ENCODE data around the gene MICAL3.
"Not testable (repeated sequence)": the region's sequence is repeated elsewhere in the genome, so short reads cannot be mapped to it uniquely, and the experiment has no call there.

The MICAL3 gene

DNA sequence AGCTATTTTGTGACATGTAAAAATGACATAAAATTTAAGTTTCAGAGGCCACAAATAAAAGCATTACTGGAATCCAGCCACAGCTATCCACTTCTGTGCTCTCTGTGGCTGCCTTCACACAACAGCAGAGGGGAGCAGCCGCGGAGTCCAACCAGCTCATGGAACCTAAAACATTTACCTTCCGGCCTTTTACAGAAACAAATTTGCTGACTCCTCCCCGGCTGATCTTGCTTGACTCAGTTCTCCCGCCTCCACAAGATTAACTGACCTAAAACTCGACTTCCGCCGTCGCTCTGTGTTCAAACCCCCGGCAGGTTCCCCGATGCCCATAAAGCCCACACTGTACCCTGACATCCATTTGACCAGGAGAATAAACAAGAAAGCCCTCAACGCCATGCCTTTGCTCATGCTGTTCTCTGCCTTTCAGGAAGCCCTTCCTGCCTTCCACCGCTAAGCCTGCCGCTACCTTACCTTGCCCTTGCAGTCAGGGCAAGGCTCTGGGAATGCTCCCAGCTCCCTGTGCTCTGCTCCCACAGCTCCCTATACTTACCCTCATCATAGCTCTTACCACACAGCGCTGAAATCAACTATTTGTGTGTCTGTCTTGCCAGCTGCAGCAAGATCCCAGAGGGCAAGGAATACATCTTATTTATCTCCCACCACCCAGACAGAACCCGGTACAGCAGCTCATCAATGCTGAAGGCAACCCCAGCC lies 35.4 kb downstream of the MICAL3 start:
- TF ChIP-seq ZFP30 (CRISPR knock-in tag; IDR thresholded peaks at IDR 0.05) (no peak), CREB5 (CRISPR knock-in tag; IDR thresholded peaks at IDR 0.05; ENCODE audit: low read depth) (no peak), SNAI2 (CRISPR knock-in tag; IDR thresholded peaks at IDR 0.05) (no peak), ZNF565 (CRISPR knock-in tag; conservative IDR thresholded peaks at IDR 0.05; ENCODE audit: low read depth) (no peak), ZNF70 (CRISPR knock-in tag; IDR thresholded peaks at IDR 0.05) (no peak)
- no peak for ATAC-seq

DNA sequence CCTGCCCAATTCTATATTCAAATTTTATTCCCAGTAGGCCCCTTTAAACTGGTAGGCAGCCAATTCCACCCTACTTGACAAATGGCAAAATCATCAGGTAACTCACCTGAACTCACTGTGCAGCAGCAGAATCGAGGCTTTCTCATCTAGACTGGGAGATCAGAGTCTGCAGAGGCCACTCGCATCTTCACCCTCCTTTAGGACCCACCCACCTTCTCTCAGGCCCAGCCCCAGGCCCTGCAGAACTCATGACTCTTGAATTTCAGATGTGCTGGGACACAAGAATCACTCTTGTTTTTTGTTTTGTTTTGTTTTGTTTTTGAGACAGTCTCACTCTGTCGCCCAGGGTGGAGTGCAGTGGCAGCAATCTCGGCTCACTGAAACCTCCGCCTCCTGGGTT lies 38.8 kb downstream of the MICAL3 start:
- no peak for ATAC-seq
- no peak for TF ChIP-seq ZNF565 (CRISPR knock-in tag; conservative IDR thresholded peaks at IDR 0.05; ENCODE audit: low read depth)
- TF ChIP-seq ZFP30 (CRISPR knock-in tag; IDR thresholded peaks at IDR 0.05), result no peak

- not testable (repeated sequence) for ATAC-seq
These were observed 39.3 kb downstream of the MICAL3 start for GRCh38 chr22:17985071-17985470.

DNA sequence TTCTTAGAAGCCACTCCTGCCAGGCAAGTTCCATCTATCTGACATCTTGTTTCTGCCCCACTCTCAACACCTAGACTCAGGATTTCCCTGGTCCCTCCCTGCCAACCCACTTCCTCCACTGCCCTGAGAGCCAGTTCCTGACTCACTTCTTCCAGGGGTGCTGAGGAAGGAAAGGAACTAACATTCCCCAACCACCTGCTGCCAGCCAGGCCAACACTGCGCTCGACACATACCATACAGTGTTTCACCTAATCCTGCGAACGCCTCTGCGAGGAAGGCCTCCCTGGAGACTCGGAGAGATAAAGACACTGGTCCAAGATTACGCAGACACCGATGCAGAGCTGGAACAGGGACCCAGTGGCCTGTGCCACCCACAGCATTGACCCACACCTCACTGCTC lies 40.2 kb downstream of the MICAL3 start:
- TF ChIP-seq, protein P1, sequence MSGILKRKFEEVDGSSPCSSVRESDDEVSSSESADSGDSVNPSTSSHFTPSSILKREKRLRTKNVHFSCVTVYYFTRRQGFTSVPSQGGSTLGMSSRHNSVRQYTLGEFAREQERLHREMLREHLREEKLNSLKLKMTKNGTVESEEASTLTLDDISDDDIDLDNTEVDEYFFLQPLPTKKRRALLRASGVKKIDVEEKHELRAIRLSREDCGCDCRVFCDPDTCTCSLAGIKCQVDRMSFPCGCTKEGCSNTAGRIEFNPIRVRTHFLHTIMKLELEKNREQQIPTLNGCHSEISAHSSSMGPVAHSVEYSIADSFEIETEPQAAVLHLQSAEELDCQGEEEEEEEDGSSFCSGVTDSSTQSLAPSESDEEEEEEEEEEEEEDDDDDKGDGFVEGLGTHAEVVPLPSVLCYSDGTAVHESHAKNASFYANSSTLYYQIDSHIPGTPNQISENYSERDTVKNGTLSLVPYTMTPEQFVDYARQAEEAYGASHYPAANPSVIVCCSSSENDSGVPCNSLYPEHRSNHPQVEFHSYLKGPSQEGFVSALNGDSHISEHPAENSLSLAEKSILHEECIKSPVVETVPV (CRISPR knock-in tag; IDR thresholded peaks at IDR 0.05), result no peak
- no peak for TF ChIP-seq TCF4 (CRISPR knock-in tag; IDR thresholded peaks at IDR 0.05; ENCODE audit: borderline replicate concordance)
- no peak for TF ChIP-seq RARB (CRISPR knock-in tag; IDR thresholded peaks at IDR 0.05)
- TF ChIP-seq ESRRG (CRISPR knock-in tag; IDR thresholded peaks at IDR 0.05), result no peak
- no peak for TF ChIP-seq POU6F1 (CRISPR knock-in tag; IDR thresholded peaks at IDR 0.05; ENCODE audit: borderline replicate concordance, low read depth)
- ATAC-seq, result no peak

DNA sequence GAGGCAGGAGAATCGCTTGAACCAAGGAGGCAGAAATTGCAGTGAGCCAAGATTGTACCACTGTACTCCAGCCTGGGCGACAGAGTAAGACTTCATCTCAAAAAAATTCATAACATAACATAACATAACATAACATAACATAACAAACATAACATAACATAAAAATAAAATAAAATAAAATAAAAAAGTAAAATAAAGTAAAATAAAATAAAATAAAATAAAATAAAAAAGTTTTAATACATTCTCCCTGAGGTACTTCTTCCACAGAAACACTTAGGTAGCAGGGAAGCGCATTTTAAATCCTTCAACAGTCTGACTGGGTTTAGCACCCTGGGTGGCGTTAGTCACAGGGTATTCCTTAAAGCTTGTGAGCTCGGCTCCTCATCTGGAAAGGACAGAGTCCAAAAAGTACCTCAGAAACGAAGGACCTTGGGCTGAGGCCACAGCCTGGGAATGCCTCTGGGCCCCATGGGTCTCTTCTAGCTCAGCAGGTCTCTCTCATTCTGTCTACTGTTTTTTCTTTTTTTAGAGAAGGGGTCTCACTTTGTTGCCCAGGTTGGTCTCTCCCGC lies 41.7 kb downstream of the MICAL3 start:
- TF ChIP-seq TOX (CRISPR knock-in tag; IDR thresholded peaks at IDR 0.05; ENCODE audit: borderline replicate concordance) (no peak), CREB5 (CRISPR knock-in tag; IDR thresholded peaks at IDR 0.05; ENCODE audit: low read depth) (no peak), SNAI2 (CRISPR knock-in tag; IDR thresholded peaks at IDR 0.05) (no peak), ESRRG (CRISPR knock-in tag; IDR thresholded peaks at IDR 0.05) (no peak), ZNF70 (CRISPR knock-in tag; IDR thresholded peaks at IDR 0.05) (no peak), PPARA (CRISPR knock-in tag; IDR thresholded peaks at IDR 0.05; ENCODE audit: borderline replicate concordance) (no peak)
- TF ChIP-seq, protein P2, sequence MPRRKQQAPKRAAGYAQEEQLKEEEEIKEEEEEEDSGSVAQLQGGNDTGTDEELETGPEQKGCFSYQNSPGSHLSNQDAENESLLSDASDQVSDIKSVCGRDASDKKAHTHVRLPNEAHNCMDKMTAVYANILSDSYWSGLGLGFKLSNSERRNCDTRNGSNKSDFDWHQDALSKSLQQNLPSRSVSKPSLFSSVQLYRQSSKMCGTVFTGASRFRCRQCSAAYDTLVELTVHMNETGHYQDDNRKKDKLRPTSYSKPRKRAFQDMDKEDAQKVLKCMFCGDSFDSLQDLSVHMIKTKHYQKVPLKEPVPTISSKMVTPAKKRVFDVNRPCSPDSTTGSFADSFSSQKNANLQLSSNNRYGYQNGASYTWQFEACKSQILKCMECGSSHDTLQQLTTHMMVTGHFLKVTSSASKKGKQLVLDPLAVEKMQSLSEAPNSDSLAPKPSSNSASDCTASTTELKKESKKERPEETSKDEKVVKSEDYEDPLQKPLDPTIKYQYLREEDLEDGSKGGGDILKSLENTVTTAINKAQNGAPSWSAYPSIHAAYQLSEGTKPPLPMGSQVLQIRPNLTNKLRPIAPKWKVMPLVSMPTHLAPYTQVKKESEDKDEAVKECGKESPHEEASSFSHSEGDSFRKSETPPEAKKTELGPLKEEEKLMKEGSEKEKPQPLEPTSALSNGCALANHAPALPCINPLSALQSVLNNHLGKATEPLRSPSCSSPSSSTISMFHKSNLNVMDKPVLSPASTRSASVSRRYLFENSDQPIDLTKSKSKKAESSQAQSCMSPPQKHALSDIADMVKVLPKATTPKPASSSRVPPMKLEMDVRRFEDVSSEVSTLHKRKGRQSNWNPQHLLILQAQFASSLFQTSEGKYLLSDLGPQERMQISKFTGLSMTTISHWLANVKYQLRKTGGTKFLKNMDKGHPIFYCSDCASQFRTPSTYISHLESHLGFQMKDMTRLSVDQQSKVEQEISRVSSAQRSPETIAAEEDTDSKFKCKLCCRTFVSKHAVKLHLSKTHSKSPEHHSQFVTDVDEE (CRISPR knock-in tag; IDR thresholded peaks at IDR 0.05), result no peak
- TF ChIP-seq, protein P3, sequence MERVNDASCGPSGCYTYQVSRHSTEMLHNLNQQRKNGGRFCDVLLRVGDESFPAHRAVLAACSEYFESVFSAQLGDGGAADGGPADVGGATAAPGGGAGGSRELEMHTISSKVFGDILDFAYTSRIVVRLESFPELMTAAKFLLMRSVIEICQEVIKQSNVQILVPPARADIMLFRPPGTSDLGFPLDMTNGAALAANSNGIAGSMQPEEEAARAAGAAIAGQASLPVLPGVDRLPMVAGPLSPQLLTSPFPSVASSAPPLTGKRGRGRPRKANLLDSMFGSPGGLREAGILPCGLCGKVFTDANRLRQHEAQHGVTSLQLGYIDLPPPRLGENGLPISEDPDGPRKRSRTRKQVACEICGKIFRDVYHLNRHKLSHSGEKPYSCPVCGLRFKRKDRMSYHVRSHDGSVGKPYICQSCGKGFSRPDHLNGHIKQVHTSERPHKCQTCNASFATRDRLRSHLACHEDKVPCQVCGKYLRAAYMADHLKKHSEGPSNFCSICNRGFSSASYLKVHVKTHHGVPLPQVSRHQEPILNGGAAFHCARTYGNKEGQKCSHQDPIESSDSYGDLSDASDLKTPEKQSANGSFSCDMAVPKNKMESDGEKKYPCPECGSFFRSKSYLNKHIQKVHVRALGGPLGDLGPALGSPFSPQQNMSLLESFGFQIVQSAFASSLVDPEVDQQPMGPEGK (CRISPR knock-in tag; IDR thresholded peaks at IDR 0.05; ENCODE audit: borderline replicate concordance), result no peak

More for the DNA sequence above, 41.7 kb downstream of the MICAL3 start:
- ATAC-seq, result no peak
